ENCODE data around the gene MRPS14.
A peak's percentile ranks its signal among the peaks of the same experiment; 100 is the strongest.
"Not testable (repeated sequence)": the region's sequence is repeated elsewhere in the genome, so short reads cannot be mapped to it uniquely, and the experiment has no call there.

Gene MRPS14

DNA sequence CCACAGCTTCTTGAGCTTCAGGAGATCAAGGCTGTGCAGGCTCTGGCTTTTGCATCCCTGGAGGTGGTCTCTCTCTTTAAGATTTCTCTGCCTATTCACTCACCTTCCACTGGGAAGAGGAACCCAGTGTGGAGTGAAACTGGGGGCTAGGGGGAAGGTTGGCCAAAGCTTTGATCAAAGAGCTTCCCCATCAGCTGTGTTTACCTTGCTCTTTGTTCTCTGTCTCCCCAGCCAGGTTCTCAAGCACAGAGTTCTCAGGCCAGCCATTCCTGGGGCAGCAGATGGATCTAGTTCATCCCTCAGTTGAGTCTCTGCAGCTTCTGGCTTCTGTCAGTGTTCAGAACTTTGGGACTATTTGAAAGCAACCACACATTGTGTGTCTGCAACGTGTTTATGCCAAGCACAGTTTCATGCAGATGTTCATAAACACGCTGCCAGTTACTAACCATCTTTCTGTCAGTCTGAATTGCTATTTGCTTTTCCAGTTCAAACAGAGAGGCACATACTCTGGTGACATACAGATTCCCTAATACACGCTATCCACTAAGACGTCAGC lies 17.2 kb upstream of the MRPS14 start:
- no peak overlapping the region for H3K4me3 ChIP-seq (ENCODE audit: low read length)
- DNase-seq (ENCODE audit: low read depth), result no peak
- TF ChIP-seq CTCF (conservative IDR thresholded peaks at IDR 0.05; ENCODE audit: low read length), result no peak

DNA sequence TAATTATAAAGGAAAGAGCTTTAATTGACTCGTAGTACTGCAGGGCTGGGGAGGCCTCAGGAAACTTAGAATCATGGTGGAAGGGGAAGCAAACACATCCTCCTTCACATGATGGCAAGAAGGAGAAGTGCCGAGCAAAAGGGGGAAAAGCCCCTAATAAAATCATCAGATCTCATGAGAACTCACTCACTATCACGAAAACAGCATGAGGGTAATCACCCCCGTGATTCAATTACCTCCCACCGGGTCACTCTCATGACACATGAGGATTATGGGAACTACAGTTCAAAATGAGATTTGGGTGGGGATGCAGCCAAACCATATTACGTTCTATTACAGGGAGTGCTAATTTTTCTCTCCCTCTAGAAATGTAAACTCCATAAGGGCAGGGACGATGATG lies 14.2 kb upstream of the MRPS14 start:
- no peak for DNase-seq (ENCODE audit: low read depth)
- H3K4me3 ChIP-seq (ENCODE audit: low read length), result no peak overlapping the region
- no peak for TF ChIP-seq CTCF (conservative IDR thresholded peaks at IDR 0.05; ENCODE audit: low read length)

- no peak for TF ChIP-seq CTCF (conservative IDR thresholded peaks at IDR 0.05; ENCODE audit: low read length)
- no peak overlapping the region for H3K4me3 ChIP-seq (ENCODE audit: low read length)
- DNase-seq (ENCODE audit: low read depth), result no peak
These were observed 13.3 kb upstream of the MRPS14 start for GRCh38 chr1:175036476-175036875.

- DNase-seq (ENCODE audit: low read depth), result no peak
- no peak for TF ChIP-seq CTCF (conservative IDR thresholded peaks at IDR 0.05; ENCODE audit: low read length)
- H3K4me3 ChIP-seq (ENCODE audit: low read length), result no peak overlapping the region
These were observed 12.6 kb upstream of the MRPS14 start for GRCh38 chr1:175035865-175036264.

DNA sequence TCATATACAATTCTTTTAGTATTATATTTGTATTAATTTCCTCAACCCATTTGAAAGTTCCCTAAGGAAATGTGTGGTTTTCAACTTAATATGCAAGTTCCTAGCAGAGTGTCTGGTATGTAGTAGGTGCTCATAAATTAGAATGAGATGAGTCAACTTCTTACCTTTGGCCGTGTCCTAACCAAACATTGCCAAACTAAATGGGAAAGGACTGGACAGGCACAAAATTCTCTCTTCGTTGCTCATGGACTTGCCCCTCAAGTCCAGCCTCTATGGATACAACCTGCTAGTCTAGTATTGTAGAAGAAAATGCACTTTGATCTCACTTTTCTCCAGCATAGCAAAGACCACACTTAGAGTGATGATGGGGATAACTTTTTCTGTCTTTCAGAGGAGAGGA lies 11.6 kb upstream of the MRPS14 start:
- no peak for TF ChIP-seq CTCF (conservative IDR thresholded peaks at IDR 0.05; ENCODE audit: low read length)
- no peak overlapping the region for H3K4me3 ChIP-seq (ENCODE audit: low read length)
- DNase-seq (ENCODE audit: low read depth), result no peak

- TF ChIP-seq CTCF (conservative IDR thresholded peaks at IDR 0.05; ENCODE audit: low read length), result no peak
- H3K4me3 ChIP-seq (ENCODE audit: low read length), result no peak overlapping the region
- no peak for DNase-seq (ENCODE audit: low read depth)
These were observed 10.7 kb upstream of the MRPS14 start for GRCh38 chr1:175033953-175034352.

DNA sequence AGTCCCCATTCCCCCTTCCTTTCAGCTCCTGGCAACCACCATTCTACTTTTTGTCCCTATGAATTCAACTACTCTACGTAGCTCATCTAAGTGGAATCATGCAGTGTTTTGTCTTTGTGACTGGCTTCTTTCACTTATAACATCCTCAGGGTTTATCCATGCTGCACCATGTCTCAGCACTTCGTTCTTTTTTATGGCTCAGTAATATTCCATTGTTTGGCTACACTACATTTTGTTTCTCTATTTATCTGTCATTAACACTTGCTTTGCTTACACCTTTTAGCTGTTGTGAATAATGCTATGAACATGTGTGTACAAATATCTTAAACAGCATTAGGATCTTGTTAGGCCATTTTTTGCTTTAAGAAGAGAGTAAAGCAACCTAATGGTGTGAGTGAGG lies 1.5 kb upstream of the MRPS14 start:
- DNase-seq (ENCODE audit: low read depth), result no peak
- no peak for TF ChIP-seq CTCF (conservative IDR thresholded peaks at IDR 0.05; ENCODE audit: low read length)
- no peak overlapping the region for H3K4me3 ChIP-seq (ENCODE audit: low read length)

DNA sequence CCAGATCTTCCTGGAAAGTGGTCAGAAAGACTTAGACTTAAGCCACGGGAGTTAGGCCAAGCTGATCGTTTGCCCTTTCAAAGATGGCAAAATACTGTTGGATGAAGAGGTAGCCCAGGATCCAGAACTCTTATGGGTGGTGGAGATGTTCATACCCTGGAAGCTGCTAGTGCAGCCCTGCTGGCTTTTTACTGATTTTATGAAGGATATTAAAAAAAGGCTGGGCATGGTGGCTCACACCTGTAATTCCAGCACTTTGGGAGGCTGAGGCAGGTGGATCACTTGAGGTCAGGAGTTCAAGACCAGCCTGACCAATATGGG lies 657 bp upstream of the MRPS14 start:
- peak overlapping the region; percentile 95 for H3K4me3 ChIP-seq (ENCODE audit: low read length)
- not testable (repeated sequence) for DNase-seq (ENCODE audit: low read depth)
